ENCODE data around the gene GGN.
A peak's percentile ranks its signal among the peaks of the same experiment; 100 is the strongest.
"Not testable (repeated sequence)": the region's sequence is repeated elsewhere in the genome, so short reads cannot be mapped to it uniquely, and the experiment has no call there.

The GGN gene

GRCh38 chr19:38387550-38388348 is at the start of gene GGN:
TSS of gene GGN (minus strand) at chr19:38388034. CDS start at chr19:38387261, 773 bp downstream.
- Mint-ChIP-seq H3K4me1 (ENCODE audit: low read depth) (peaks cover 37% of the 10 kb centered on the region), H3K27ac (peak within 1 kb of the TSS; percentile 84), H3K36me3 (ENCODE audit: low read depth) (peaks cover 37% of the 10 kb centered on the region), H3K4me3 (peak within 1 kb of the TSS; percentile 81), H3K27me3 (peaks cover 64% of the 10 kb centered on the region), H3K9me3 (no peaks in the 10 kb centered on the region)
- intact Hi-C loops (cut with micrococcal nuclease): no loop called here

- intact Hi-C loops (cut with micrococcal nuclease): no loop called here
- Mint-ChIP-seq H3K36me3 (ENCODE audit: low read depth) (peaks cover 6% of the 10 kb centered on the region), H3K4me3 (no peak overlapping the region), H3K27ac (no peak overlapping the region), H3K27me3 (peaks cover 27% of the 10 kb centered on the region), H3K9me3 (no peaks in the 10 kb centered on the region), H3K4me1 (ENCODE audit: low read depth) (peaks cover 34% of the 10 kb centered on the region)
Observed at GRCh38 chr19:38437295-38437694, 49.5 kb upstream of the GGN start.

- intact Hi-C loops (cut with micrococcal nuclease): no loop called here
- Mint-ChIP-seq H3K9me3 (no peaks in the 10 kb centered on the region), H3K27ac (no peak overlapping the region), H3K4me1 (ENCODE audit: low read depth) (peaks cover 27% of the 10 kb centered on the region), H3K36me3 (ENCODE audit: low read depth) (peaks cover 6% of the 10 kb centered on the region), H3K27me3 (peaks cover 25% of the 10 kb centered on the region), H3K4me3 (peak overlapping the region; percentile 68)
Observed at GRCh38 chr19:38434549-38435051, 46.8 kb upstream of the GGN start.

- intact Hi-C loops (cut with micrococcal nuclease): no loop called here
- Mint-ChIP-seq H3K4me3 (peak within 1 kb of the TSS; percentile 68), H3K4me1 (ENCODE audit: low read depth) (peaks cover 27% of the 10 kb centered on the region), H3K9me3 (no peaks in the 10 kb centered on the region), H3K36me3 (ENCODE audit: low read depth) (peaks cover 6% of the 10 kb centered on the region), H3K27me3 (peaks cover 25% of the 10 kb centered on the region), H3K27ac (peak within 1 kb of the TSS; percentile 22)
Observed at GRCh38 chr19:38433268-38433733, 45.5 kb upstream of the GGN start, which contains the start of gene RYR1. TSS of gene RYR1 (plus strand) at chr19:38433691. CDS start at chr19:38433830, 139 bp downstream.

- intact Hi-C loops (cut with micrococcal nuclease): no loop called here
- no peaks in the 10 kb centered on the region for H3K9me3 Mint-ChIP-seq
- H3K27me3 Mint-ChIP-seq: peaks cover 22% of the 10 kb centered on the region
- no peak overlapping the region for H3K4me3 Mint-ChIP-seq
- no peak overlapping the region for H3K27ac Mint-ChIP-seq
- peaks cover 9% of the 10 kb centered on the region for H3K36me3 Mint-ChIP-seq (ENCODE audit: low read depth)
- peaks cover 43% of the 10 kb centered on the region for H3K4me1 Mint-ChIP-seq (ENCODE audit: low read depth)
Observed at GRCh38 chr19:38430931-38431330, 43.1 kb upstream of the GGN start.

- Mint-ChIP-seq H3K4me3 (no peak overlapping the region), H3K27me3 (peaks cover 17% of the 10 kb centered on the region), H3K9me3 (no peaks in the 10 kb centered on the region), H3K4me1 (ENCODE audit: low read depth) (peaks cover 42% of the 10 kb centered on the region), H3K36me3 (ENCODE audit: low read depth) (peaks cover 19% of the 10 kb centered on the region), H3K27ac (no peak overlapping the region)
- intact Hi-C loops (cut with micrococcal nuclease): no loop called here
Observed at GRCh38 chr19:38429811-38430156, 42.0 kb upstream of the GGN start.

- H3K9me3 Mint-ChIP-seq: no peaks in the 10 kb centered on the region
- H3K27ac Mint-ChIP-seq: peak overlapping the region; percentile 33
- H3K36me3 Mint-ChIP-seq (ENCODE audit: low read depth): peaks cover 15% of the 10 kb centered on the region
- peaks cover 41% of the 10 kb centered on the region for H3K4me1 Mint-ChIP-seq (ENCODE audit: low read depth)
- H3K4me3 Mint-ChIP-seq: no peak overlapping the region
- intact Hi-C loops (cut with micrococcal nuclease): no loop called here
- peaks cover 11% of the 10 kb centered on the region for H3K27me3 Mint-ChIP-seq
Observed at GRCh38 chr19:38429055-38429810, 41.4 kb upstream of the GGN start.

- Mint-ChIP-seq H3K4me1 (ENCODE audit: low read depth) (peaks cover 44% of the 10 kb centered on the region), H3K27ac (peak overlapping the region; percentile 92), H3K36me3 (ENCODE audit: low read depth) (peaks cover 21% of the 10 kb centered on the region)
- H3K27me3 Mint-ChIP-seq; intact Hi-C loops (cut with micrococcal nuclease); H3K4me3 Mint-ChIP-seq; H3K9me3 Mint-ChIP-seq: not testable (repeated sequence)
Observed at GRCh38 chr19:38427035-38427677, 39.3 kb upstream of the GGN start.

- peaks cover 48% of the 10 kb centered on the region for H3K4me1 Mint-ChIP-seq (ENCODE audit: low read depth)
- peak within 1 kb of the TSS; percentile 92 for H3K27ac Mint-ChIP-seq
- peaks cover 34% of the 10 kb centered on the region for H3K36me3 Mint-ChIP-seq (ENCODE audit: low read depth)
- H3K4me3 Mint-ChIP-seq: peak within 1 kb of the TSS; percentile 91
- peaks cover 4% of the 10 kb centered on the region for H3K27me3 Mint-ChIP-seq
- no peaks in the 10 kb centered on the region for H3K9me3 Mint-ChIP-seq
- intact Hi-C loops (cut with micrococcal nuclease): no loop called here
Observed at GRCh38 chr19:38425810-38426466, 38.1 kb upstream of the GGN start, which contains the start of gene RASGRP4. TSS of gene RASGRP4 (minus strand) at chr19:38426219. CDS start at chr19:38426091, 128 bp downstream.

GRCh38 chr19:38425222-38425809 is 37.5 kb upstream of the GGN start:
- no peaks in the 10 kb centered on the region for H3K27me3 Mint-ChIP-seq
- H3K9me3 Mint-ChIP-seq: no peaks in the 10 kb centered on the region
- peak overlapping the region; percentile 92 for H3K27ac Mint-ChIP-seq
- H3K4me3 Mint-ChIP-seq: peak overlapping the region; percentile 91
- H3K36me3 Mint-ChIP-seq (ENCODE audit: low read depth): peaks cover 40% of the 10 kb centered on the region
- intact Hi-C loops (cut with micrococcal nuclease): no loop called here
- H3K4me1 Mint-ChIP-seq (ENCODE audit: low read depth): peaks cover 52% of the 10 kb centered on the region

GRCh38 chr19:38424272-38424671 is 36.4 kb upstream of the GGN start:
- Mint-ChIP-seq H3K4me1 (ENCODE audit: low read depth) (peaks cover 60% of the 10 kb centered on the region), H3K4me3 (no peak overlapping the region), H3K9me3 (no peaks in the 10 kb centered on the region), H3K27me3 (no peaks in the 10 kb centered on the region), H3K36me3 (ENCODE audit: low read depth) (peaks cover 50% of the 10 kb centered on the region), H3K27ac (no peak overlapping the region)
- intact Hi-C loops (cut with micrococcal nuclease): no loop called here

- intact Hi-C loops (cut with micrococcal nuclease): no loop called here
- no peak overlapping the region for H3K27ac Mint-ChIP-seq
- H3K27me3 Mint-ChIP-seq: no peaks in the 10 kb centered on the region
- H3K4me3 Mint-ChIP-seq: no peak overlapping the region
- H3K4me1 Mint-ChIP-seq (ENCODE audit: low read depth): peaks cover 72% of the 10 kb centered on the region
- H3K9me3 Mint-ChIP-seq: no peaks in the 10 kb centered on the region
- H3K36me3 Mint-ChIP-seq (ENCODE audit: low read depth): peaks cover 69% of the 10 kb centered on the region
Observed at GRCh38 chr19:38422438-38422837, 34.6 kb upstream of the GGN start.

- intact Hi-C loops (cut with micrococcal nuclease): no loop called here
- peaks cover 74% of the 10 kb centered on the region for H3K36me3 Mint-ChIP-seq (ENCODE audit: low read depth)
- H3K9me3 Mint-ChIP-seq: no peaks in the 10 kb centered on the region
- no peak overlapping the region for H3K27ac Mint-ChIP-seq
- no peak overlapping the region for H3K4me3 Mint-ChIP-seq
- peaks cover 72% of the 10 kb centered on the region for H3K4me1 Mint-ChIP-seq (ENCODE audit: low read depth)
- no peaks in the 10 kb centered on the region for H3K27me3 Mint-ChIP-seq
Observed at GRCh38 chr19:38421856-38422255, 34.0 kb upstream of the GGN start.
